Measurements from ENCODE around the gene PSMC3IP. TPM values are rescaled to one million over a fixed set of nuclear protein-coding genes. Genes with fewer than 3 reads are reported as not detected.
A peak's percentile ranks its signal among the peaks of the same experiment; 100 is the strongest.

The PSMC3IP gene
- total RNA-seq, 1 experiment from 2014 or later: 37.4 TPM

DNA sequence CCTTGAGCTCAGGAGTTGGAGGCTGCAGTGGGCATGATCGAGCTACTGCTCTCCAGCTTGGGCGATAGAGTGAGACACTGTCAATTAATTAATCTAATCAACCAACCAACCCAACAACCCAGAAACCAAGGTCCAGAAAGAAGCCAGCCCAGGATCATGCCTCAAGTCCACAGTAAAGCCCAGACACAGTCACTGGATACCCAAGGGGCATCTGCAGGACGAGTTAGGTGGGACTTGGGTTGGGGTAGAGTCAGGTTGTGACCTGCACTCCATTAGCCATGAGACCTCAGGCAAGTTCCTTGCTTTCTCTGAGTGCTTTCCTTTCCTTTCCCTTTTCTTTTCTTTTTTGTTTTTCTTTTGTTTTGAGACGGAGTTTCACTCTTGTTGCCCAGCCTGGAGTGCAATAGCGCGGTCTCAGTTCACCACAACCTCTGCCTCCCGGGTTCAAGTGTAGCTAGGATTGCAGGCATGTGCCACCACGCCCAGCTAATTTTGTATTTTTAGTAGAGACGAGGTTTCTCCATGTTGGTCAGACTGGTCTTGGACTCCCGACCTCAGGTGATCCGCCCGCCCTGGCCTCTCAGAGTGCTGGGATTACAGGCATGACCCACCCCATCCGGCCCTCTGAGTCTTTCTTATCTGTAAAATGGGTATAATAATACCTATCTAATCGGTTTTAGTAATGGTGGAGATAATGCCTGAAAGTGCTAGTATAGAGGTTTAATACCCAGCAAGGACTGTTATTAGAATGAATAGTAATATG, 28.4 kb downstream of the PSMC3IP start:
- Mint-ChIP-seq H3K27me3 (ENCODE audit: low read depth) (peaks cover 9% of the 10 kb centered on the region; the same call in 1 of the 2 replicates), H3K9me3 (no peaks in the 10 kb centered on the region), H3K4me1 (peaks cover 6 to 22% of the 10 kb centered on the region in 2 experiments), H3K4me3 (peak overlapping the region; percentile 56 to 70), H3K27ac (no peak overlapping the region), H3K36me3 (ENCODE audit: insufficient read depth in 1 of 3, low read depth in 3 of 3) (peaks cover 0 to 3% (median 2%) of the 10 kb centered on the region in 3 experiments; a peak in 1 of 7 replicates)
- Histone ChIP-seq H4K91ac (ENCODE audit: insufficient read length, low read depth, low read length) (no peak overlapping the region), H4K20me1 (ENCODE audit: control insufficient read depth, insufficient read depth, insufficient read length) (no peaks in the 10 kb centered on the region), H3K23ac (ENCODE audit: insufficient read length, low read depth, low read length) (no peak overlapping the region), H2BK15ac (ENCODE audit: low read depth, low read length) (0 out of 2 replicates have a peak overlapping the region, but pooled peaks have one; percentile 54), H3K56ac (ENCODE audit: insufficient read length, low read depth, low read length) (no peak overlapping the region), H3K4ac (ENCODE audit: low read depth, low read length) (no peak overlapping the region), H3K9ac (ENCODE audit: extremely low read depth, insufficient read length, low read length) (no peak overlapping the region), H2AK5ac (ENCODE audit: insufficient read length, low read length) (no peak overlapping the region), H3K4me1 (ENCODE audit: insufficient read depth, low read length) (no peaks in the 10 kb centered on the region), H3K4me2 (ENCODE audit: insufficient read depth, insufficient read length, low read length) (peak overlapping the region; percentile 49), H3K18ac (ENCODE audit: insufficient read length, low read depth, low read length) (peak overlapping the region; percentile 78), H2BK20ac (ENCODE audit: low read depth, low read length, poor library complexity, severe bottlenecking) (no peak overlapping the region), H3K14ac (ENCODE audit: insufficient read depth, low read length) (no peak overlapping the region), H3K27ac (ENCODE audit: insufficient read length, low read depth, low read length) (no peak overlapping the region), H3K27me3 (ENCODE audit: insufficient read depth, low read length) (no peaks in the 10 kb centered on the region), H3K79me2 (ENCODE audit: insufficient read depth, low read length) (no peaks in the 10 kb centered on the region), H2BK120ac (ENCODE audit: low read depth, low read length, poor library complexity, severe bottlenecking) (no peak overlapping the region), H4K8ac (replicated peaks; ENCODE audit: insufficient read length, low read depth, low read length) (no peak overlapping the region), H3K9me3 (ENCODE audit: control insufficient read depth, low read depth, low read length) (no peaks in the 10 kb centered on the region), H3T11ph (ENCODE audit: low read length) (no peak overlapping the region), H2AFZ (ENCODE audit: low read length) (no peak overlapping the region), H3K79me1 (ENCODE audit: insufficient read depth, low read depth, low read length, poor library complexity, severe bottlenecking) (no peaks in the 10 kb centered on the region), H3K23me2 (ENCODE audit: insufficient read length, low read depth, low read length, poor library complexity, severe bottlenecking) (peaks cover 17% of the 10 kb centered on the region), H2BK5ac (ENCODE audit: insufficient read length, low read length) (no peak overlapping the region), H4K5ac (ENCODE audit: insufficient read length, low read depth, low read length) (no peak overlapping the region), H2BK12ac (ENCODE audit: insufficient read length, low read depth, low read length) (no peak overlapping the region)
- WGBS (ENCODE audit: extremely low coverage, insufficient read length, low lambda C conversion rate): no CpG with 5 or more reads among the region's 14 CpGs
- DNase-seq: no peak
- TF ChIP-seq, protein P1, sequence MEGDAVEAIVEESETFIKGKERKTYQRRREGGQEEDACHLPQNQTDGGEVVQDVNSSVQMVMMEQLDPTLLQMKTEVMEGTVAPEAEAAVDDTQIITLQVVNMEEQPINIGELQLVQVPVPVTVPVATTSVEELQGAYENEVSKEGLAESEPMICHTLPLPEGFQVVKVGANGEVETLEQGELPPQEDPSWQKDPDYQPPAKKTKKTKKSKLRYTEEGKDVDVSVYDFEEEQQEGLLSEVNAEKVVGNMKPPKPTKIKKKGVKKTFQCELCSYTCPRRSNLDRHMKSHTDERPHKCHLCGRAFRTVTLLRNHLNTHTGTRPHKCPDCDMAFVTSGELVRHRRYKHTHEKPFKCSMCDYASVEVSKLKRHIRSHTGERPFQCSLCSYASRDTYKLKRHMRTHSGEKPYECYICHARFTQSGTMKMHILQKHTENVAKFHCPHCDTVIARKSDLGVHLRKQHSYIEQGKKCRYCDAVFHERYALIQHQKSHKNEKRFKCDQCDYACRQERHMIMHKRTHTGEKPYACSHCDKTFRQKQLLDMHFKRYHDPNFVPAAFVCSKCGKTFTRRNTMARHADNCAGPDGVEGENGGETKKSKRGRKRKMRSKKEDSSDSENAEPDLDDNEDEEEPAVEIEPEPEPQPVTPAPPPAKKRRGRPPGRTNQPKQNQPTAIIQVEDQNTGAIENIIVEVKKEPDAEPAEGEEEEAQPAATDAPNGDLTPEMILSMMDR (conservative IDR thresholded peaks at IDR 0.05): no peak
